Ishikawa (cell line): ENCODE results near the gene DBX2.
A peak's percentile ranks its signal among the peaks of the same experiment; 100 is the strongest.

Source experiments
- CEBPB ChIP-seq: IDR thresholded peaks from 2 replicates; pipeline ENCODE4 v1.6.1; 2012
- CREB1 ChIP-seq: IDR thresholded peaks from 2 replicates; pipeline ENCODE4 v1.6.1; 2012; ENCODE audit warnings: low read depth
- EGR1 ChIP-seq: IDR thresholded peaks from 2 replicates; pipeline ENCODE4 v1.6.1; 2012
- EP300 ChIP-seq: IDR thresholded peaks from 2 replicates; pipeline ENCODE4 v1.6.1; 2012; ENCODE audit warnings: borderline replicate concordance
- FOXM1 ChIP-seq: IDR thresholded peaks from 2 replicates; pipeline ENCODE4 v1.6.1; 2012; ENCODE audit warnings: low read depth, borderline replicate concordance
- NFIC ChIP-seq: IDR thresholded peaks from 2 replicates; pipeline ENCODE4 v1.6.1; 2012
- RAD21 ChIP-seq: IDR thresholded peaks from 2 replicates; pipeline ENCODE4 v1.6.1; 2012; ENCODE audit warnings: low read depth
- TAF1 ChIP-seq: IDR thresholded peaks from 2 replicates; pipeline ENCODE4 v1.6.1; 2012; ENCODE audit warnings: low read depth, mild to moderate bottlenecking
- TCF12 ChIP-seq: IDR thresholded peaks from 2 replicates; pipeline ENCODE4 v1.6.1; 2012; ENCODE audit warnings: low read depth
- TEAD4 ChIP-seq: IDR thresholded peaks from 2 replicates; pipeline ENCODE4 v1.6.1; 2012
- USF1 ChIP-seq: IDR thresholded peaks from 2 replicates; pipeline ENCODE4 v1.6.1; 2012
- YY1 ChIP-seq: IDR thresholded peaks from 2 replicates; pipeline ENCODE4 v1.6.1; 2012; ENCODE audit warnings: low read depth
- ZBTB7A ChIP-seq: IDR thresholded peaks from 2 replicates; pipeline ENCODE4 v1.6.1; 2012; ENCODE audit warnings: low read depth
- TF ChIP-seq, protein P1 (sequence below): IDR thresholded peaks from 2 replicates; pipeline ENCODE4 v1.6.1; 2012
- TF ChIP-seq, protein P2 (sequence below): IDR thresholded peaks from 2 replicates; pipeline ENCODE4 v1.6.1; 2012; ENCODE audit warnings: low read depth, mild to moderate bottlenecking

The DBX2 gene

GRCh38 chr12:45050751-45051571, at the start of gene DBX2:
Gene DBX2, minus strand, starts transcription at chr12:45051099. Its CDS starts 172 bp downstream, at chr12:45050927.
- TF ChIP-seq YY1 (no peak), FOXM1 (no peak), NFIC (no peak), TCF12 (no peak), EP300 (no peak), ZBTB7A (peak; percentile 80), RAD21 (no peak), USF1 (no peak), CREB1 (no peak), CEBPB (0 out of 2 replicates have a peak, but pooled peaks have one; percentile 10), TEAD4 (no peak), EGR1 (0 out of 2 replicates have a peak, but pooled peaks have one; percentile 47), TAF1 (no peak)
- TF ChIP-seq, protein P1, sequence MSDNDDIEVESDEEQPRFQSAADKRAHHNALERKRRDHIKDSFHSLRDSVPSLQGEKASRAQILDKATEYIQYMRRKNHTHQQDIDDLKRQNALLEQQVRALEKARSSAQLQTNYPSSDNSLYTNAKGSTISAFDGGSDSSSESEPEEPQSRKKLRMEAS: peak; percentile 30; the same call in 1 of the 2 replicates
- TF ChIP-seq, protein P2, sequence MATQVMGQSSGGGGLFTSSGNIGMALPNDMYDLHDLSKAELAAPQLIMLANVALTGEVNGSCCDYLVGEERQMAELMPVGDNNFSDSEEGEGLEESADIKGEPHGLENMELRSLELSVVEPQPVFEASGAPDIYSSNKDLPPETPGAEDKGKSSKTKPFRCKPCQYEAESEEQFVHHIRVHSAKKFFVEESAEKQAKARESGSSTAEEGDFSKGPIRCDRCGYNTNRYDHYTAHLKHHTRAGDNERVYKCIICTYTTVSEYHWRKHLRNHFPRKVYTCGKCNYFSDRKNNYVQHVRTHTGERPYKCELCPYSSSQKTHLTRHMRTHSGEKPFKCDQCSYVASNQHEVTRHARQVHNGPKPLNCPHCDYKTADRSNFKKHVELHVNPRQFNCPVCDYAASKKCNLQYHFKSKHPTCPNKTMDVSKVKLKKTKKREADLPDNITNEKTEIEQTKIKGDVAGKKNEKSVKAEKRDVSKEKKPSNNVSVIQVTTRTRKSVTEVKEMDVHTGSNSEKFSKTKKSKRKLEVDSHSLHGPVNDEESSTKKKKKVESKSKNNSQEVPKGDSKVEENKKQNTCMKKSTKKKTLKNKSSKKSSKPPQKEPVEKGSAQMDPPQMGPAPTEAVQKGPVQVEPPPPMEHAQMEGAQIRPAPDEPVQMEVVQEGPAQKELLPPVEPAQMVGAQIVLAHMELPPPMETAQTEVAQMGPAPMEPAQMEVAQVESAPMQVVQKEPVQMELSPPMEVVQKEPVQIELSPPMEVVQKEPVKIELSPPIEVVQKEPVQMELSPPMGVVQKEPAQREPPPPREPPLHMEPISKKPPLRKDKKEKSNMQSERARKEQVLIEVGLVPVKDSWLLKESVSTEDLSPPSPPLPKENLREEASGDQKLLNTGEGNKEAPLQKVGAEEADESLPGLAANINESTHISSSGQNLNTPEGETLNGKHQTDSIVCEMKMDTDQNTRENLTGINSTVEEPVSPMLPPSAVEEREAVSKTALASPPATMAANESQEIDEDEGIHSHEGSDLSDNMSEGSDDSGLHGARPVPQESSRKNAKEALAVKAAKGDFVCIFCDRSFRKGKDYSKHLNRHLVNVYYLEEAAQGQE: no peak

DNA sequence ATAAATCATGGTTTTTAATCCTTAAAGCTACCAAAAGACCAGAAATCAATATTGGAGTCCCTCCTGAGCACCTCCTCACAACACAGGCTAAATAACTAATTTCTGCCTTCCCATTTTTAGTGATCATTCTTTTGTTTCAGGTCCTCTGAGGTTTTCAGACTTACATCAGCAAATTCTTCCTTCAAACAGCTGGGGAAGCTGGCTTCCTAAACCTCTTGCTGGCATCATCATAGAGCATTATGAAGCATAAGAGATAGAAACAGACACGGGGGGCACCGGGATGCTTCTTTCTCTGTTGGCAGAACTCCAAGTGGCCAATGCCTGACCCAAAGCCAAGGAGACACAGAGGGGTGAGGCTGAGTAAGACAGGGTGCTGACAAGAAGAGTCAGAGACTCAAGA, 47.9 kb upstream of the DBX2 start:
- TF ChIP-seq ZBTB7A: no peak
- TF ChIP-seq TCF12: no peak
- TF ChIP-seq FOXM1: no peak
- TF ChIP-seq TEAD4: no peak
- no peak for TF ChIP-seq YY1
- TF ChIP-seq CREB1: no peak
- no peak for TF ChIP-seq RAD21
- no peak for TF ChIP-seq NFIC
- no peak for TF ChIP-seq EP300
- TF ChIP-seq USF1: no peak
- TF ChIP-seq EGR1: no peak
- TF ChIP-seq CEBPB: no peak
- TF ChIP-seq TAF1: no peak
- TF ChIP-seq, protein P1: no peak
- TF ChIP-seq, protein P2: no peak

GRCh38 chr12:45093051-45093450, 42.2 kb upstream of the DBX2 start:
- no peak for TF ChIP-seq EP300
- TF ChIP-seq TCF12: no peak
- TF ChIP-seq CREB1: no peak
- TF ChIP-seq, protein P2: no peak
- TF ChIP-seq EGR1: no peak
- TF ChIP-seq YY1: no peak
- no peak for TF ChIP-seq CEBPB
- no peak for TF ChIP-seq ZBTB7A
- TF ChIP-seq FOXM1: no peak
- no peak for TF ChIP-seq TAF1
- TF ChIP-seq, protein P1: no peak
- TF ChIP-seq RAD21: no peak
